Left ventricle myocardium inferior (tissue), 1 donor: ENCODE measurements around the gene TSPEAR. TPM values are rescaled to one million over a fixed set of nuclear protein-coding genes. Genes with fewer than 3 reads are reported as not detected.

Experiments
- DNase-seq: peaks from one replicate; pipeline ENCODE4 v3.0.0-alpha.2; 2020
- H3K27ac ChIP-seq: fragments of 200-600 bp; replicated peaks from 2 replicates; pipeline ENCODE4 v1.8.0; 2021
- H3K27me3 ChIP-seq: fragments of 200-600 bp; 2 replicates; pipeline ENCODE4 v1.8.0; 2021; ENCODE audit warnings: low read depth
- H3K36me3 ChIP-seq: fragments of 200-600 bp; 2 replicates; pipeline ENCODE4 v1.8.0; 2021
- H3K4me1 ChIP-seq: fragments of 200-600 bp; 2 replicates; pipeline ENCODE4 v1.8.0; 2021
- H3K4me3 ChIP-seq: fragments of 200-600 bp; 2 replicates; pipeline ENCODE4 v1.8.0; 2021; ENCODE audit warnings: mild to moderate bottlenecking, moderate library complexity
- H3K9me3 ChIP-seq: fragments of 200-600 bp; replicated peaks from 2 replicates; pipeline ENCODE4 v1.8.0; 2021
- CTCF ChIP-seq: fragments of 200-600 bp; IDR thresholded peaks from 2 replicates; pipeline ENCODE4 v1.8.0; 2021; ENCODE audit warnings: antibody characterized with exemption, mild to moderate bottlenecking, borderline replicate concordance
- intact Hi-C: fragments of 100-400 bp; cut with micrococcal nuclease; formaldehyde crosslinking; loops from one replicate; pipeline ENCODE4 v1.11.0; 2022
- total RNA-seq: library from RNA; stranded (reverse); fragmentation: NEBNext Ultra II Directional; extraction: Animal tissue kit (Norgen Biotek cat#: 25700); gene quantifications from one replicate; pipeline ENCODE4 v1.2.1, GENCODE V29; 2021
- donor health status: DM: no; HTN: yes; CAD: no; lungs with severe emphysema.

TSPEAR gene
- total RNA-seq, 1 donor from 2014 or later = 3.3 TPM

GRCh38 chr21:44682580-44683151 lies 28.7 kb downstream of the TSPEAR start:
- no peak overlapping the region for H3K4me3 ChIP-seq
- no peak for DNase-seq
- H3K27ac ChIP-seq = no peak overlapping the region
- no peaks in the 10 kb centered on the region for H3K36me3 ChIP-seq
- TF ChIP-seq CTCF = no peak
- peaks cover 34% of the 10 kb centered on the region for H3K27me3 ChIP-seq
- H3K9me3 ChIP-seq = no peaks in the 10 kb centered on the region
- H3K4me1 ChIP-seq = no peaks in the 10 kb centered on the region
- intact Hi-C loops = no loop called here

- Histone ChIP-seq H3K36me3 (no peaks in the 10 kb centered on the region), H3K27ac (no peak within 1 kb of the TSS), H3K9me3 (no peaks in the 10 kb centered on the region), H3K4me3 (no peak within 1 kb of the TSS), H3K4me1 (no peaks in the 10 kb centered on the region), H3K27me3 (peaks cover 27% of the 10 kb centered on the region)
- intact Hi-C loops = no loop called here
- TF ChIP-seq CTCF = no peak
- DNase-seq = no peak
Measured at GRCh38 chr21:44681861-44682579, 29.4 kb downstream of the TSPEAR start, which contains the start of gene KRTAP12-1. KRTAP12-1 (minus strand) TSS chr21:44682163; CDS start chr21:44682123, 40 bp downstream.

- TF ChIP-seq CTCF = no peak
- Histone ChIP-seq H3K36me3 (no peaks in the 10 kb centered on the region), H3K27ac (no peak overlapping the region), H3K27me3 (peaks cover 18% of the 10 kb centered on the region), H3K9me3 (no peaks in the 10 kb centered on the region), H3K4me1 (no peaks in the 10 kb centered on the region), H3K4me3 (no peak overlapping the region)
- no peak for DNase-seq
- intact Hi-C loops = no loop called here
Measured at GRCh38 chr21:44681152-44681551, 30.2 kb downstream of the TSPEAR start.

GRCh38 chr21:44677881-44678280 lies 33.5 kb downstream of the TSPEAR start:
- Histone ChIP-seq H3K4me1 (no peaks in the 10 kb centered on the region), H3K27ac (no peak overlapping the region), H3K27me3 (peaks cover 12% of the 10 kb centered on the region), H3K36me3 (no peaks in the 10 kb centered on the region), H3K9me3 (peaks cover 6% of the 10 kb centered on the region), H3K4me3 (no peak overlapping the region)
- TF ChIP-seq CTCF = no peak
- DNase-seq = no peak
- intact Hi-C loops = no loop called here

GRCh38 chr21:44671911-44672310 lies 39.5 kb downstream of the TSPEAR start:
- H3K27me3 ChIP-seq = peaks cover 5% of the 10 kb centered on the region
- H3K4me1 ChIP-seq = no peaks in the 10 kb centered on the region
- no peaks in the 10 kb centered on the region for H3K36me3 ChIP-seq
- peaks cover 42% of the 10 kb centered on the region for H3K9me3 ChIP-seq
- H3K4me3 ChIP-seq = no peak overlapping the region
- TF ChIP-seq CTCF = no peak
- intact Hi-C loops = no loop called here
- H3K27ac ChIP-seq = no peak overlapping the region
- no peak for DNase-seq
